GM12878 (cell line): Measurements from ENCODE around the gene NMNAT1. TPM values are rescaled to one million over a fixed set of nuclear protein-coding genes. Genes with fewer than 3 reads are reported as not detected.

Experiments used
- CHD1 ChIP-seq: IDR thresholded peaks from 2 replicates; pipeline ENCODE4 v1.6.1; 2012; ENCODE audit warnings: low read depth, low read length, improper control_type of control experiment
- EGR1 ChIP-seq, 2 experiments: IDR thresholded peaks; 1 replicate in 1 of 2; 2 replicates in 1 of 2; pipeline ENCODE4 v1.6.1; 2011 to 2012; ENCODE audit warnings: low read depth in 2 of 2, low read length in 2 of 2, borderline replicate concordance in 1 of 2, mild to moderate bottlenecking in 1 of 2, moderate library complexity in 1 of 2
- EZH2 ChIP-seq: IDR thresholded peaks from 2 replicates; pipeline ENCODE4 v1.6.1; 2012; ENCODE audit warnings: low read depth, mild to moderate bottlenecking, control low read depth, inconsistent platforms, low read length, borderline replicate concordance; ENCODE audit not compliant: control insufficient read depth
- FOXM1 ChIP-seq: IDR thresholded peaks from 2 replicates; pipeline ENCODE4 v1.6.1; 2012; ENCODE audit warnings: low read depth, mild to moderate bottlenecking, inconsistent platforms, low read length, moderate library complexity
- HCFC1 ChIP-seq: fragments of 150-350 bp; IDR thresholded peaks from 2 replicates; pipeline ENCODE4 v1.6.1; 2014; ENCODE audit warnings: low read length
- POLR2A ChIP-seq: IDR thresholded peaks from 2 replicates; pipeline ENCODE4 v1.6.1; 2011; ENCODE audit warnings: low read depth, mild to moderate bottlenecking, low read length
- POLR2AphosphoS5 ChIP-seq: IDR thresholded peaks from 2 replicates; pipeline ENCODE4 v1.6.1; 2011; ENCODE audit warnings: mild to moderate bottlenecking, low read length, inconsistent platforms
- RFX5 ChIP-seq: IDR thresholded peaks from 2 replicates; pipeline ENCODE4 v1.6.1; 2011; ENCODE audit warnings: low read depth, low read length, improper control_type of control experiment
- TBL1XR1 ChIP-seq: IDR thresholded peaks from 2 replicates; pipeline ENCODE4 v1.6.1; 2012; ENCODE audit warnings: low read depth, low read length, improper control_type of control experiment
- ZNF384 ChIP-seq: IDR thresholded peaks from 2 replicates; pipeline ENCODE4 v1.6.1; 2012; ENCODE audit warnings: low read depth, mild to moderate bottlenecking, low read length, improper control_type of control experiment, borderline replicate concordance
- ZZZ3 ChIP-seq: IDR thresholded peaks from 2 replicates; pipeline ENCODE4 v1.6.1; 2011; ENCODE audit warnings: low read depth; ENCODE audit not compliant: control insufficient read depth, insufficient read length
- polyA plus RNA-seq, 11 experiments: library from polyadenylated mRNA; depleted of rRNA in 4 of 11; unstranded in 6 of 11; stranded (reverse) in 5 of 11; fragments of >200 nt; fragmentation: Nextera tagmentation in 4 of 11; fragmentation: Illumina TruSeq in 1 of 11; extraction: Ambion mirVana in 4 of 11; extraction: Trizol in 1 of 11; gene quantifications; 1 replicate in 1 of 11; 2 replicates in 10 of 11; pipeline versions ENCODE4 v1.2.1 to v1.2.3, GENCODE V29; 2011 to 2016; ENCODE audit warnings: inconsistent platforms in 2 of 11, missing spikeins in 2 of 11, low read depth in 1 of 11
- total RNA-seq, 4 experiments: library from RNA; depleted of rRNA in 3 of 4; stranded (reverse); fragments of >200 nt in 3 of 4; fragmentation: Illumina TruSeq in 1 of 4; extraction: Trizol in 1 of 4; gene quantifications; 2 replicates each; pipeline versions ENCODE4 v1.2.1 to v1.2.3, GENCODE V29; 2013 to 2021
- TF ChIP-seq, protein P1 (sequence below), 3 experiments: IDR thresholded peaks in 2 of 3; conservative IDR thresholded peaks in 1 of 3; 2 replicates each; pipeline ENCODE4 v1.5.1; 2011; ENCODE audit warnings: low read depth in 3 of 3, low read length in 3 of 3, mild to moderate bottlenecking in 3 of 3, control low read depth in 2 of 3, moderate library complexity in 2 of 3, inconsistent platforms in 1 of 3, mixed read lengths in 1 of 3; ENCODE audit not compliant: control insufficient read depth in 2 of 3, insufficient read depth in 1 of 3; ENCODE audit errors: extremely low read depth in 1 of 3
- TF ChIP-seq, protein P2 (sequence below): fragments of 450-650 bp; IDR thresholded peaks from 2 replicates; pipeline ENCODE4 v1.6.1; 2017; ENCODE audit warnings: mild to moderate bottlenecking
- TF ChIP-seq, protein P3 (sequence below): fragments of 450-650 bp; IDR thresholded peaks from 2 replicates; pipeline ENCODE4 v1.6.1; 2018; ENCODE audit warnings: mild to moderate bottlenecking, low read depth, moderate library complexity; ENCODE audit not compliant: partially characterized antibody
- TF ChIP-seq, protein P4 (sequence below): fragments of 450-650 bp; IDR thresholded peaks from 2 replicates; pipeline ENCODE4 v1.6.1; 2018; ENCODE audit warnings: borderline replicate concordance, mild to moderate bottlenecking; ENCODE audit not compliant: partially characterized antibody
- TF ChIP-seq, protein P5 (sequence below): fragments of 450-650 bp; formaldehyde crosslinking; IDR thresholded peaks from 2 replicates; pipeline ENCODE4 v1.4.0; 2022; ENCODE audit warnings: mild to moderate bottlenecking, moderate library complexity

NMNAT1 gene
- total and polyA plus RNA-seq, 10 of the 15 experiments (the other 5 are each of a cell fraction or from before 2014, with no cell fraction given) = 7.2 to 16.7 (median 11.7) TPM

DNA sequence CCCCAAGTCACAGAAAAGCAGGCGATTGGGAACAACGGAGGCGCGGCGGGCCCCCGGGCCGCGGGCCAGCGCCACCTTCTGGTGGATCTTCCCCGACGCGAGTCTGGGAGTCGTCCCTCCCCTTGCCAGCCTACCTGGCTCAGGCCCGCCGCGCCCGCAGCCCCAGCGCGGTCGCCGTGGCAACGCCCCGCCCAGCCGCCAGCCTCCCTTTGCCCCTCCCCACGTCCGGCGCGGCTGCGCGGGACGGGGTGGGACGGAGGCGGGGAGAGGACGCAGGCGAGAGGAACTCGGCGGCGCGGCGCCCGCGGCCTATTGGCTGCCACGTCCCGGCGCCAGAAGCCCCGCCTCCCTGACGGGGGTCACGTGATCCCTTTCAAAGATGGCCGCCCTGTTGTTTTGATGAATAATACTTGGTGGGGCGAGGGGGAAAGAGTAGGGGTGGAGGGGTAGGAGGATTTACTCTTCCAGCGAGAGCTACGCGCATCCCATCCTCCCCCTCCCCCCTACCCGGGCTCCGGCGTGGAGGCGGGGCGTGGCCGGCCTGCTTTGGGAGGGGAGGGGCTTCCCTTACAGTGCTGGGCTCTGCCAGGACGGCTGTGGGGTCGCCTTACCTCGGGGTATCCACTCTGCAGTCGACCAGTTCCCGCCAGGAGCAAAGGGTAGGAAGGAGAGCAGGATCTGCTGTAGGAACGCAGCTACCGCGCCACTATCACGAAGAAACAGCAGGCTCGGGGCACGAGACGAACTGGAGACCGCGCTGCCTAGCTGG, 89.5 kb downstream of the NMNAT1 start, which contains the start of gene UBE4B (continued):
- TF ChIP-seq, protein P1, sequence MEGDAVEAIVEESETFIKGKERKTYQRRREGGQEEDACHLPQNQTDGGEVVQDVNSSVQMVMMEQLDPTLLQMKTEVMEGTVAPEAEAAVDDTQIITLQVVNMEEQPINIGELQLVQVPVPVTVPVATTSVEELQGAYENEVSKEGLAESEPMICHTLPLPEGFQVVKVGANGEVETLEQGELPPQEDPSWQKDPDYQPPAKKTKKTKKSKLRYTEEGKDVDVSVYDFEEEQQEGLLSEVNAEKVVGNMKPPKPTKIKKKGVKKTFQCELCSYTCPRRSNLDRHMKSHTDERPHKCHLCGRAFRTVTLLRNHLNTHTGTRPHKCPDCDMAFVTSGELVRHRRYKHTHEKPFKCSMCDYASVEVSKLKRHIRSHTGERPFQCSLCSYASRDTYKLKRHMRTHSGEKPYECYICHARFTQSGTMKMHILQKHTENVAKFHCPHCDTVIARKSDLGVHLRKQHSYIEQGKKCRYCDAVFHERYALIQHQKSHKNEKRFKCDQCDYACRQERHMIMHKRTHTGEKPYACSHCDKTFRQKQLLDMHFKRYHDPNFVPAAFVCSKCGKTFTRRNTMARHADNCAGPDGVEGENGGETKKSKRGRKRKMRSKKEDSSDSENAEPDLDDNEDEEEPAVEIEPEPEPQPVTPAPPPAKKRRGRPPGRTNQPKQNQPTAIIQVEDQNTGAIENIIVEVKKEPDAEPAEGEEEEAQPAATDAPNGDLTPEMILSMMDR (IDR thresholded peaks at IDR 0.05 in 2 of 3, conservative IDR thresholded peaks at IDR 0.05 in 1 of 3; ENCODE audit: control insufficient read depth in 2 of 3, extremely low read depth in 1 of 3, insufficient read depth in 1 of 3, low read depth in 3 of 3, low read length in 3 of 3) = peak; percentile 78 to 97 (median 90); a peak in 5 of 6 replicates
- TF ChIP-seq TBL1XR1 (peak; percentile 81), POLR2AphosphoS5 (peak; percentile 35; the same call in 1 of the 2 replicates), ZNF384 (no peak), HCFC1 (no peak), RFX5 (no peak), ZZZ3 (no peak), POLR2A (peak; percentile 62; the same call in 1 of the 2 replicates), EGR1 (IDR thresholded peaks at IDR 0.05; ENCODE audit: borderline replicate concordance in 1 of 2, low read depth in 2 of 2, low read length in 2 of 2) (no peak), EZH2 (no peak), FOXM1 (no peak), CHD1 (0 out of 2 replicates have a peak, but pooled peaks have one; percentile 42)
- TF ChIP-seq, protein P2, sequence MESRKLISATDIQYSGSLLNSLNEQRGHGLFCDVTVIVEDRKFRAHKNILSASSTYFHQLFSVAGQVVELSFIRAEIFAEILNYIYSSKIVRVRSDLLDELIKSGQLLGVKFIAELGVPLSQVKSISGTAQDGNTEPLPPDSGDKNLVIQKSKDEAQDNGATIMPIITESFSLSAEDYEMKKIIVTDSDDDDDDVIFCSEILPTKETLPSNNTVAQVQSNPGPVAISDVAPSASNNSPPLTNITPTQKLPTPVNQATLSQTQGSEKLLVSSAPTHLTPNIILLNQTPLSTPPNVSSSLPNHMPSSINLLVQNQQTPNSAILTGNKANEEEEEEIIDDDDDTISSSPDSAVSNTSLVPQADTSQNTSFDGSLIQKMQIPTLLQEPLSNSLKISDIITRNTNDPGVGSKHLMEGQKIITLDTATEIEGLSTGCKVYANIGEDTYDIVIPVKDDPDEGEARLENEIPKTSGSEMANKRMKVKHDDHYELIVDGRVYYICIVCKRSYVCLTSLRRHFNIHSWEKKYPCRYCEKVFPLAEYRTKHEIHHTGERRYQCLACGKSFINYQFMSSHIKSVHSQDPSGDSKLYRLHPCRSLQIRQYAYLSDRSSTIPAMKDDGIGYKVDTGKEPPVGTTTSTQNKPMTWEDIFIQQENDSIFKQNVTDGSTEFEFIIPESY = no peak
- TF ChIP-seq, protein P3, sequence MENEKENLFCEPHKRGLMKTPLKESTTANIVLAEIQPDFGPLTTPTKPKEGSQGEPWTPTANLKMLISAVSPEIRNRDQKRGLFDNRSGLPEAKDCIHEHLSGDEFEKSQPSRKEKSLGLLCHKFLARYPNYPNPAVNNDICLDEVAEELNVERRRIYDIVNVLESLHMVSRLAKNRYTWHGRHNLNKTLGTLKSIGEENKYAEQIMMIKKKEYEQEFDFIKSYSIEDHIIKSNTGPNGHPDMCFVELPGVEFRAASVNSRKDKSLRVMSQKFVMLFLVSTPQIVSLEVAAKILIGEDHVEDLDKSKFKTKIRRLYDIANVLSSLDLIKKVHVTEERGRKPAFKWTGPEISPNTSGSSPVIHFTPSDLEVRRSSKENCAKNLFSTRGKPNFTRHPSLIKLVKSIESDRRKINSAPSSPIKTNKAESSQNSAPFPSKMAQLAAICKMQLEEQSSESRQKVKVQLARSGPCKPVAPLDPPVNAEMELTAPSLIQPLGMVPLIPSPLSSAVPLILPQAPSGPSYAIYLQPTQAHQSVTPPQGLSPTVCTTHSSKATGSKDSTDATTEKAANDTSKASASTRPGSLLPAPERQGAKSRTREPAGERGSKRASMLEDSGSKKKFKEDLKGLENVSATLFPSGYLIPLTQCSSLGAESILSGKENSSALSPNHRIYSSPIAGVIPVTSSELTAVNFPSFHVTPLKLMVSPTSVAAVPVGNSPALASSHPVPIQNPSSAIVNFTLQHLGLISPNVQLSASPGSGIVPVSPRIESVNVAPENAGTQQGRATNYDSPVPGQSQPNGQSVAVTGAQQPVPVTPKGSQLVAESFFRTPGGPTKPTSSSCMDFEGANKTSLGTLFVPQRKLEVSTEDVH = no peak
- TF ChIP-seq, protein P4, sequence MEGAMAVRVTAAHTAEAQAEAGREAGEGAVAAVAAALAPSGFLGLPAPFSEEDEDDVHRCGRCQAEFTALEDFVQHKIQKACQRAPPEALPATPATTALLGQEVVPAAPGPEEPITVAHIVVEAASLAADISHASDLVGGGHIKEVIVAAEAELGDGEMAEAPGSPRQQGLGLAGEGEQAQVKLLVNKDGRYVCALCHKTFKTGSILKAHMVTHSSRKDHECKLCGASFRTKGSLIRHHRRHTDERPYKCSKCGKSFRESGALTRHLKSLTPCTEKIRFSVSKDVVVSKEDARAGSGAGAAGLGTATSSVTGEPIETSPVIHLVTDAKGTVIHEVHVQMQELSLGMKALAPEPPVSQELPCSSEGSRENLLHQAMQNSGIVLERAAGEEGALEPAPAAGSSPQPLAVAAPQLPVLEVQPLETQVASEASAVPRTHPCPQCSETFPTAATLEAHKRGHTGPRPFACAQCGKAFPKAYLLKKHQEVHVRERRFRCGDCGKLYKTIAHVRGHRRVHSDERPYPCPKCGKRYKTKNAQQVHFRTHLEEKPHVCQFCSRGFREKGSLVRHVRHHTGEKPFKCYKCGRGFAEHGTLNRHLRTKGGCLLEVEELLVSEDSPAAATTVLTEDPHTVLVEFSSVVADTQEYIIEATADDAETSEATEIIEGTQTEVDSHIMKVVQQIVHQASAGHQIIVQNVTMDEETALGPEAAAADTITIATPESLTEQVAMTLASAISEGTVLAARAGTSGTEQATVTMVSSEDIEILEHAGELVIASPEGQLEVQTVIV = no peak
- TF ChIP-seq, protein P5, sequence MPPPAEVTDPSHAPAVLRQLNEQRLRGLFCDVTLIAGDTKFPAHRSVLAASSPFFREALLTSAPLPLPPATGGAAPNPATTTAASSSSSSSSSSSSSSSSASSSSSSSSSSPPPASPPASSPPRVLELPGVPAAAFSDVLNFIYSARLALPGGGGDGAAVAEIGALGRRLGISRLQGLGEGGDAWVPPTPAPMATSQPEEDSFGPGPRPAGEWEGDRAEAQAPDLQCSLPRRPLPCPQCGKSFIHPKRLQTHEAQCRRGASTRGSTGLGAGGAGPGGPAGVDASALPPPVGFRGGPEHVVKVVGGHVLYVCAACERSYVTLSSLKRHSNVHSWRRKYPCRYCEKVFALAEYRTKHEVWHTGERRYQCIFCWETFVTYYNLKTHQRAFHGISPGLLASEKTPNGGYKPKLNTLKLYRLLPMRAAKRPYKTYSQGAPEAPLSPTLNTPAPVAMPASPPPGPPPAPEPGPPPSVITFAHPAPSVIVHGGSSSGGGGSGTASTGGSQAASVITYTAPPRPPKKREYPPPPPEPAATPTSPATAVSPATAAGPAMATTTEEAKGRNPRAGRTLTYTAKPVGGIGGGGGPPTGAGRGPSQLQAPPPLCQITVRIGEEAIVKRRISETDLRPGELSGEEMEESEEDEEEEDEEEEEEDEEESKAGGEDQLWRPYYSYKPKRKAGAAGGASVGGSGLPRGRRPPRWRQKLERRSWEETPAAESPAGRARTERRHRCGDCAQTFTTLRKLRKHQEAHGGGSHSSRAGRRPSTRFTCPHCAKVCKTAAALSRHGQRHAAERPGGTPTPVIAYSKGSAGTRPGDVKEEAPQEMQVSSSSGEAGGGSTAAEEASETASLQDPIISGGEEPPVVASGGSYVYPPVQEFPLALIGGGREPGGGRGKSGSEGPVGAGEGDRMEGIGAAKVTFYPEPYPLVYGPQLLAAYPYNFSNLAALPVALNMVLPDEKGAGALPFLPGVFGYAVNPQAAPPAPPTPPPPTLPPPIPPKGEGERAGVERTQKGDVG (CRISPR knock-in tag) = peak; percentile 90
